ENCODE data around the gene NEU3.

NEU3 gene

DNA sequence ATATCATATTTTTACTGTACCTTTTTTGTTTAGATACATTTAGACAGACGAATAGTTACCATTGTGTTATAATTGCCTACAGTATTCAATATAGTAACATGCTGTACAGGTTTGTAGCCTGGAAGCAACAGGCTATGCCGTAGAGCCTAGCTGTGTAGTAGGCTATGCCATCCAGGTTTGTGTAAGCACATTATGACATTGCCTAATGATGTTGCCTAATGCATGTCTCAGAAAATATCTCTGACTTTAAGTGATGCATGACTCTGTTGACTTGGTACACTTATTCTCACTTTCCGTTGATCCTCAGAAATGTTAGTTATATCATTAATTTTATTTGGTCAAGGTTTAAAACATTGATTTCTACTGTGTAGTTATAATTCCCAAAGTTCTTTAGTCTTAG, 68.1 kb downstream of the NEU3 start:
- no peak for DNase-seq (ENCODE audit: low read depth in 2 of 3, low spot score in 2 of 3)

DNA sequence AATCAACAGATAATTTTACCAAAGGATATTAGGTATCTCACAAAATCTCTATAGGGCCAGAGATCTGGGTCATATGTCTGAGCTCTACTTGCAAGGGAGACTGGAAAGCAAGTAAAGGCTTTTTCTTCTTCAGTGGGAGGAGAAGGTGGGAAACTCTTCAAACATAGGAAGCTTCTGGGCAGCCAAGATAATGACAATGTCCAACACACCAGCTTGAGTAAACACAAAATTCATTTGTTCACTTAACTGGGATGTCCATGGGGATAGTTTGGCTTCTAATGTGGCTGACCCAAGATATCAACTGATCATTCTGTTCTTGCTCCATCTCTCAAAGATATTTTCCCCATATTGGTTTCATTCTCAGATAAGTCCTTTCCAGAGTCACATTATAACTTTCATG, 70.6 kb downstream of the NEU3 start:
- no peak for DNase-seq (ENCODE audit: low read depth in 2 of 3, low spot score in 2 of 3)

DNA sequence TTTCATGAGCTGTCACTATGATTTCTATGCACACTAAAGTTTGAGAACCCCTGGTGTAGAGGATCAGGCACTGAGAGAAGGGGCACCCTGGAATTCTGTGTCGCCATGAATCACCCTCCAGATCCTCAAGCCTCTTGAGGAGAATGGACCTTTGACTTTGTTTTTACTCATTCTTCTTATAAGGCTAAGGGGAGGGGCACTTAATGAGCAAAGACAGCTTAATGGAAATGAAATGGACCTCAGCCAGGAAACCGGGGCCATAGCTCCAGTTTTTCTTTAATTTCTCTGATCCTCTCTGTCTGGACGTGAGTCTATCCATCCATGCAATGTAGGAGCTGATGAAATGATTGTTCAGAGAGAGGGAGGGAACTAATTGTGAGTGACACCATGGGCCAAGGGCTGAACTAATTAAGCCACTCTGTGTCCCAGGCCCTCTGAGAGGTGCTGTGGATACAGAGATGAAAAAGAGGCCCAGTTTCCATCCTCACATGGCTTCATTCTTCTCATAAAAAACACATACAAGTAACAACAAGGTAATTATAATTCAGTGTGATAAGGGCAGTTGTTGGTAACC, 75.1 kb downstream of the NEU3 start:
- no peak for DNase-seq (ENCODE audit: low read depth in 2 of 3, low spot score in 2 of 3)

DNA sequence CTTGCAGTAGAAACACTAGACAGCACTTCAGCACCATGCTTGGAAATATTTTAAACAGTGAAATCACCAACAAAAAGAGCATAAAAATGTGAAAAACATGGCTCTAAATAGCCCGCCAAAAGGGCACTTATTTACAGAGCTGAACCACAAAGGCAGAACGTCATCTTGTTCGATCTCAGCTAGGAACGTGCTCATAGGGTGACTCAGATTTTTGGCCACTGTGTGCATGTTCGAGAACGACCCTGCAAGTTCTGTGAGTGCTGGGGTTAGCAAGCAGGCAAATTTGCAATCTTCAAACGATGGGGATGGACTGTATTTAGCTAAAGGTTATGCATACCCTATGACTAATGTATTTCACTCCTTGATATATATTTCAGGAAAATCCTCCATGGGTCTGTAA, 77.3 kb downstream of the NEU3 start:
- DNase-seq (ENCODE audit: low read depth in 2 of 3, low spot score in 2 of 3) = no peak
